Gastrocnemius medialis (tissue), 4 donors: ENCODE data around the gene PARD6A. TPM values are rescaled to one million over a fixed set of nuclear protein-coding genes. Genes with fewer than 3 reads are reported as not detected.

Experiments
- ATAC-seq, 2 donors: fragments of 150-250 bp; one replicate each; pipeline ENCODE4 v1.9.1; 2016
- DNase-seq, 2 donors: peaks; one replicate each; pipeline ENCODE4 v3.0.0-alpha.2; 2019
- H3K27ac ChIP-seq, 4 donors: fragments of 200-600 bp; sonication (generic); 1 replicate in 1 of 4; 2 replicates in 3 of 4; pipeline ENCODE4 v1.5.1; 2016 to 2018; ENCODE audit warnings: mild to moderate bottlenecking in 2 of 4, moderate library complexity in 1 of 4
- H3K27me3 ChIP-seq, 3 donors: fragments of 200-600 bp; sonication (generic) in 2 of 3; 1 replicate in 1 of 3; 2 replicates in 2 of 3; pipeline versions ENCODE4 v1.5.1 to v1.6.0; 2016 to 2019; ENCODE audit warnings: mild to moderate bottlenecking in 1 of 3, moderate library complexity in 1 of 3
- H3K36me3 ChIP-seq, 2 donors: fragments of 200-600 bp; sonication (generic) in 1 of 2; one replicate each; pipeline ENCODE4 v1.5.1; 2017 to 2018
- H3K4me1 ChIP-seq, 2 donors: fragments of 200-600 bp; sonication (generic) in 1 of 2; one replicate each; pipeline ENCODE4 v1.5.1; 2016 to 2017; ENCODE audit warnings: mild to moderate bottlenecking in 2 of 2
- H3K4me3 ChIP-seq, 4 donors: fragments of 200-600 bp; sonication (generic) in 3 of 4; 1 replicate in 1 of 4; 2 replicates in 3 of 4; pipeline ENCODE4 v1.5.1; 2016 to 2019; ENCODE audit warnings: mild to moderate bottlenecking in 2 of 4
- H3K9me3 ChIP-seq, 3 donors: fragments of 200-600 bp; sonication (generic) in 2 of 3; 1 replicate in 1 of 3; 2 replicates in 2 of 3; pipeline ENCODE4 v1.5.1; 2016 to 2019
- CTCF ChIP-seq, 5 experiments: fragments of 450-650 bp in 3 of 5; fragments of 200-600 bp in 2 of 5; sonication (generic) in 2 of 5; IDR thresholded peaks in 4 of 5; conservative IDR thresholded peaks in 1 of 5; 1 replicate in 4 of 5; 2 replicates in 1 of 5; pipeline ENCODE4 v1.5.1; 2016 to 2019; ENCODE audit warnings: antibody characterized with exemption in 5 of 5, mild to moderate bottlenecking in 3 of 5, moderate library complexity in 3 of 5
- POLR2A ChIP-seq, 2 donors: fragments of 450-650 bp; IDR thresholded peaks; one replicate each; pipeline ENCODE4 v1.6.1; 2017; ENCODE audit warnings: antibody characterized with exemption in 2 of 2, mild to moderate bottlenecking in 2 of 2, moderate library complexity in 2 of 2
- in situ Hi-C, 4 donors: fragments of 200-750 bp; cut with MboI; loops; one replicate each; pipeline versions ENCODE4 v1.15.0 to v1.8.0; 2017; ENCODE audit warnings: low sequenced_read_pairs in 4 of 4
- intact Hi-C: fragments of 100-400 bp; cut with DNase I; formaldehyde crosslinking; loops from one replicate; pipeline ENCODE4 v1.15.1; 2023; ENCODE audit warnings: low total_unique reads
- total RNA-seq, 4 donors: library from RNA; depleted of rRNA; stranded (reverse); fragments of >200 nt; gene quantifications; one replicate each; pipeline versions ENCODE4 v1.1.0 to v1.2.3, GENCODE V29; 2016

Gene PARD6A
- total RNA-seq, 4 donors from 2014 or later = 2.7 to 17.3 (median 12.5) TPM

- Histone ChIP-seq H3K4me3 (no peak overlapping the region), H3K36me3 (peaks cover 0 to 42% of the 10 kb centered on the region in 2 donors), H3K27me3 (no peaks in the 10 kb centered on the region), H3K9me3 (no peaks in the 10 kb centered on the region), H3K27ac (no peak overlapping the region), H3K4me1 (peaks cover 15 to 21% of the 10 kb centered on the region in 2 donors)
- no peak for DNase-seq
- in situ Hi-C loops (loop anchor here in 1 of 4 donors (25.0 kb wide), 1 partner anchor 124 kb away; no protein-coding TSS in a partner anchor), intact Hi-C loops (no loop called here)
- no peak for ATAC-seq
- TF ChIP-seq CTCF (IDR thresholded peaks at IDR 0.05 in 4 of 5, conservative IDR thresholded peaks at IDR 0.05 in 1 of 5) (no peak), POLR2A (IDR thresholded peaks at IDR 0.05) (no peak)
Observed at GRCh38 chr16:67636713-67637112, 24.0 kb upstream of the PARD6A start.

- intact Hi-C loops (no loop called here), in situ Hi-C loops (loop anchor here in 1 of 4 donors (25.0 kb wide), 1 partner anchor 125 kb away; no protein-coding TSS in a partner anchor)
- Histone ChIP-seq H3K9me3 (no peaks in the 10 kb centered on the region), H3K4me3 (no peak overlapping the region), H3K4me1 (peaks cover 21 to 30% of the 10 kb centered on the region in 2 donors), H3K36me3 (peaks cover 0 to 35% of the 10 kb centered on the region in 2 donors), H3K27me3 (no peaks in the 10 kb centered on the region), H3K27ac (peak overlapping the region in 1 of 4 donors; percentile 34)
- ATAC-seq (no peak), DNase-seq (no peak)
- TF ChIP-seq CTCF (IDR thresholded peaks at IDR 0.05 in 4 of 5, conservative IDR thresholded peaks at IDR 0.05 in 1 of 5) = no peak
- no peak for TF ChIP-seq POLR2A (IDR thresholded peaks at IDR 0.05)
Observed at GRCh38 chr16:67637625-67638024, 23.1 kb upstream of the PARD6A start.

GRCh38 chr16:67641779-67642708 is 18.7 kb upstream of the PARD6A start:
- ATAC-seq = peak; percentile 90 to 91
- peaks cover 16 to 19% (median 18%) of the 10 kb centered on the region in 3 donors for H3K27me3 ChIP-seq
- intact Hi-C loops (no loop called here), in situ Hi-C loops (loop anchor here in 2 of 4 donors (5.0 to 25.0 kb wide), 3 partner anchors 75 to 130 kb away; no protein-coding TSS in a partner anchor)
- H3K4me3 ChIP-seq = no peak overlapping the region
- no peaks in the 10 kb centered on the region for H3K9me3 ChIP-seq
- peaks cover 0 to 14% of the 10 kb centered on the region in 2 donors for H3K36me3 ChIP-seq
- TF ChIP-seq CTCF (IDR thresholded peaks at IDR 0.05 in 4 of 5, conservative IDR thresholded peaks at IDR 0.05 in 1 of 5) (no peak), POLR2A (IDR thresholded peaks at IDR 0.05) (peak in 1 of 2 donors; percentile 12)
- peaks cover 21 to 37% of the 10 kb centered on the region in 2 donors for H3K4me1 ChIP-seq
- peak overlapping the region; percentile 45 to 74 (median 64) for H3K27ac ChIP-seq
- peak; percentile 64 to 86 for DNase-seq

- DNase-seq = no peak
- H3K9me3 ChIP-seq = no peaks in the 10 kb centered on the region
- no peak overlapping the region for H3K27ac ChIP-seq
- H3K27me3 ChIP-seq = peaks cover 32 to 38% (median 36%) of the 10 kb centered on the region in 3 donors
- no peak for TF ChIP-seq POLR2A (IDR thresholded peaks at IDR 0.05)
- no peak for TF ChIP-seq CTCF (IDR thresholded peaks at IDR 0.05 in 4 of 5, conservative IDR thresholded peaks at IDR 0.05 in 1 of 5)
- in situ Hi-C loops = loop anchor here in 2 of 4 donors (5.0 to 25.0 kb wide), 3 partner anchors 77 to 132 kb away; no protein-coding TSS in a partner anchor
- peaks cover 21 to 37% of the 10 kb centered on the region in 2 donors for H3K4me1 ChIP-seq
- no peak overlapping the region for H3K4me3 ChIP-seq
- intact Hi-C loops = loop anchor here (1.0 to 2.0 kb wide), 3 partner anchors 82 to 123 kb away; partner anchors contain the start of gene CTCF
- ATAC-seq = no peak
- H3K36me3 ChIP-seq = no peaks in the 10 kb centered on the region
Observed at GRCh38 chr16:67644038-67644437, 16.7 kb upstream of the PARD6A start.
